HepG2 (cell line): ENCODE results near the gene SHC1. TPM values are rescaled to one million over a fixed set of nuclear protein-coding genes. Genes with fewer than 3 reads are reported as not detected.

ENCODE experiments used
- E2F5 ChIP-seq: sonication (generic); formaldehyde crosslinking; conservative IDR thresholded peaks from 2 replicates; pipeline ENCODE4 v1.4.0; 2020; ENCODE audit warnings: missing genetic modification reagents
- HNF4A ChIP-seq: sonication (generic); formaldehyde crosslinking; IDR thresholded peaks from 2 replicates; pipeline ENCODE4 v1.4.0; 2020; ENCODE audit warnings: missing genetic modification reagents
- IRF2 ChIP-seq: IDR thresholded peaks from 2 replicates; pipeline ENCODE4 v1.6.1; 2018; ENCODE audit warnings: missing genetic modification reagents, missing compliant biosample characterization
- MAFG ChIP-seq: sonication (generic); formaldehyde crosslinking; IDR thresholded peaks from 2 replicates; pipeline ENCODE4 v1.5.1; 2020; ENCODE audit warnings: mild to moderate bottlenecking, missing genetic modification reagents
- PATZ1 ChIP-seq: sonication (generic); formaldehyde crosslinking; IDR thresholded peaks from 2 replicates; pipeline ENCODE4 v1.4.0; 2020; ENCODE audit warnings: missing genetic modification reagents
- PCBP1 ChIP-seq: fragments of 200-400 bp; formaldehyde crosslinking; IDR thresholded peaks from 2 replicates; pipeline ENCODE4 v1.6.1; 2017; ENCODE audit warnings: mild to moderate bottlenecking, low read depth, low read length, borderline replicate concordance
- SKIL ChIP-seq: sonication (generic); formaldehyde crosslinking; IDR thresholded peaks from 2 replicates; pipeline ENCODE4 v1.8.0; 2022; ENCODE audit warnings: missing genetic modification reagents, mild to moderate bottlenecking, moderate library complexity, borderline replicate concordance
- SP1 ChIP-seq, 2 experiments: fragments of 450-650 bp in 1 of 2; sonication (generic) in 1 of 2; formaldehyde crosslinking in 1 of 2; IDR thresholded peaks; 2 replicates each; pipeline versions ENCODE4 v1.4.0 to v1.6.1; 2016 to 2020; ENCODE audit warnings: missing genetic modification reagents in 1 of 2
- TEF ChIP-seq: sonication (generic); formaldehyde crosslinking; IDR thresholded peaks from 2 replicates; pipeline ENCODE4 v1.5.0; 2020; ENCODE audit warnings: missing genetic modification reagents
- TMF1 ChIP-seq: sonication (generic); formaldehyde crosslinking; IDR thresholded peaks from 2 replicates; pipeline ENCODE4 v1.8.1; 2022; ENCODE audit warnings: low read depth, missing genetic modification reagents
- ZBTB43 ChIP-seq: sonication (generic); formaldehyde crosslinking; conservative IDR thresholded peaks from 2 replicates; pipeline ENCODE4 v1.4.0; 2020; ENCODE audit warnings: missing genetic modification reagents
- ZNF207 ChIP-seq: fragments of 450-650 bp; IDR thresholded peaks from 2 replicates; pipeline ENCODE4 v1.6.1; 2016; ENCODE audit warnings: antibody characterized with exemption, borderline replicate concordance
- ZNF512B ChIP-seq: sonication (generic); formaldehyde crosslinking; IDR thresholded peaks from 2 replicates; pipeline ENCODE4 v1.5.1; 2020; ENCODE audit warnings: missing genetic modification reagents, mild to moderate bottlenecking, borderline replicate concordance
- ZNF747 ChIP-seq: sonication (generic); formaldehyde crosslinking; IDR thresholded peaks from 2 replicates; pipeline ENCODE4 v1.8.1; 2023; ENCODE audit warnings: missing genetic modification reagents, mild to moderate bottlenecking, borderline replicate concordance
- polyA plus RNA-seq, 8 experiments: library from polyadenylated mRNA; depleted of rRNA in 3 of 8; stranded (reverse) in 7 of 8; unstranded in 1 of 8; fragments of >200 nt; fragmentation: Illumina TruSeq in 4 of 8; extraction: Trizol in 4 of 8; gene quantifications; 2 replicates each; pipeline versions ENCODE4 v1.2.1 to v1.2.3, GENCODE V29; 2011 to 2016; ENCODE audit warnings: low read depth in 4 of 8, missing spikeins in 1 of 8, mixed read lengths in 1 of 8; ENCODE audit not compliant: insufficient read depth in 1 of 8
- total RNA-seq, 5 experiments: library from RNA; depleted of rRNA; stranded (reverse); fragments of >200 nt; fragmentation: Illumina TruSeq; extraction: Trizol; gene quantifications; 2 replicates each; pipeline ENCODE4 v1.2.3, GENCODE V29; 2016; ENCODE audit warnings: low read depth in 1 of 5

The SHC1 gene
- total and polyA plus RNA-seq, 2 of the 13 experiments (the other 11 are each of a cell fraction or from before 2014, with no cell fraction given): 52.0 to 137 TPM

- TF ChIP-seq MAFG (CRISPR knock-in tag) (no peak), HNF4A (CRISPR knock-in tag) (no peak; the same call in 1 of the 2 replicates), IRF2 (CRISPR knock-in tag) (0 out of 2 replicates have a peak, but pooled peaks have one; percentile 40), SP1 (IDR thresholded peaks at IDR 0.05) (no peak), SP1 (CRISPR knock-in tag; IDR thresholded peaks at IDR 0.05) (0 out of 2 replicates have a peak, but pooled peaks have one; percentile 56), ZNF207 (no peak), PCBP1 (0 out of 2 replicates have a peak, but pooled peaks have one; percentile 29), ZNF512B (no peak), ZNF747 (CRISPR knock-in tag) (peak; percentile 41; the same call in 1 of the 2 replicates), E2F5 (CRISPR knock-in tag) (peak; percentile 97), SKIL (CRISPR knock-in tag) (no peak), TMF1 (peak; percentile 60; the same call in 1 of the 2 replicates), ZBTB43 (CRISPR knock-in tag) (peak; percentile 42), TEF (no peak), PATZ1 (no peak; the same call in 1 of the 2 replicates)
Measured at GRCh38 chr1:154974102-154974807, 3.7 kb upstream of the SHC1 start, which contains the start of gene CKS1B (continued).
